Measurements from ENCODE around the gene SWAP70. TPM values are rescaled to one million over a fixed set of nuclear protein-coding genes. Genes with fewer than 3 reads are reported as not detected.

Gene SWAP70
- total and polyA plus RNA-seq, 2 experiments from 2014 or later, result 30.3 to 33.3 TPM

DNA sequence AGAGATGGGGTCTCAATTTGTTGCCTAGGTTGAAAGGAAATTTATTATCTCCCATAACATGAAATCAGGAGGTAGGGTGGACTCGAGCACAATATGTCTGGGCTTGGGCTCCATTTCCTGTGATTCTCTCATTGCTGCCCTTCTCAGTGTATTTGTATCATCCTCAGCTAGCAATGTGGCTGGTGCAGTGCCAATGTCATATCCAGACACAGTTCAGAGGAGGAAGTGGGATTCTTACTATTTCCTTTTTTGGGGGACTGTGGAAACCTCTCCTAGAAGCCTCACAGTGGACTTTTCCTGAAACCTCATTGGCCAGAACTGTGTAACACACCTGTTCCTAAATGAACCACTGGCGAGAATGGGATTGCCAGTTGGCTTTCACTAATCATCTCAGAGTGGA is 21.0 kb upstream of the SWAP70 start:
- Mint-ChIP-seq H3K9me3 (0 out of 3 replicates have a peak, but pooled peaks cover 4% of the 10 kb centered on the region), H3K4me1 (no peaks in the 10 kb centered on the region), H3K27ac (no peak overlapping the region), H3K27me3 (ENCODE audit: insufficient read depth, low read depth, poor library complexity) (no peaks in the 10 kb centered on the region), H3K4me3 (no peak overlapping the region), H3K36me3 (ENCODE audit: low read depth) (peaks cover 3% of the 10 kb centered on the region; the same call in 1 of the 3 replicates)
- ATAC-seq (no peak), DNase-seq (ENCODE audit: low spot score) (no peak)
- Histone ChIP-seq H3K4me1 (ENCODE audit: insufficient read depth) (no peaks in the 10 kb centered on the region), H3K36me3 (ENCODE audit: insufficient read depth) (no peaks in the 10 kb centered on the region), H3K4me2 (no peak overlapping the region), H3K27me3 (ENCODE audit: insufficient read depth) (no peaks in the 10 kb centered on the region), H3F3A (replicated peaks; ENCODE audit: low read depth) (no peaks in the 10 kb centered on the region), H3K4me3 (no peak overlapping the region), H2AFZ (no peak overlapping the region), H4K20me1 (replicated peaks; ENCODE audit: insufficient read depth) (no peaks in the 10 kb centered on the region), H3K27ac (ENCODE audit: low read depth) (no peak overlapping the region), H3K9me2 (ENCODE audit: insufficient read depth) (peaks cover 6% of the 10 kb centered on the region; the same call in 1 of the 2 replicates), H3K79me2 (replicated peaks; ENCODE audit: insufficient read depth) (no peaks in the 10 kb centered on the region)
- TF ChIP-seq CREB1 (CRISPR knock-in tag; IDR thresholded peaks at IDR 0.05; ENCODE audit: low read depth), result no peak
- TF ChIP-seq ZNF331 (CRISPR knock-in tag; IDR thresholded peaks at IDR 0.05; ENCODE audit: low read depth), result no peak
- no peak for TF ChIP-seq ZNF114 (CRISPR knock-in tag; IDR thresholded peaks at IDR 0.05)
- TF ChIP-seq, protein P1, sequence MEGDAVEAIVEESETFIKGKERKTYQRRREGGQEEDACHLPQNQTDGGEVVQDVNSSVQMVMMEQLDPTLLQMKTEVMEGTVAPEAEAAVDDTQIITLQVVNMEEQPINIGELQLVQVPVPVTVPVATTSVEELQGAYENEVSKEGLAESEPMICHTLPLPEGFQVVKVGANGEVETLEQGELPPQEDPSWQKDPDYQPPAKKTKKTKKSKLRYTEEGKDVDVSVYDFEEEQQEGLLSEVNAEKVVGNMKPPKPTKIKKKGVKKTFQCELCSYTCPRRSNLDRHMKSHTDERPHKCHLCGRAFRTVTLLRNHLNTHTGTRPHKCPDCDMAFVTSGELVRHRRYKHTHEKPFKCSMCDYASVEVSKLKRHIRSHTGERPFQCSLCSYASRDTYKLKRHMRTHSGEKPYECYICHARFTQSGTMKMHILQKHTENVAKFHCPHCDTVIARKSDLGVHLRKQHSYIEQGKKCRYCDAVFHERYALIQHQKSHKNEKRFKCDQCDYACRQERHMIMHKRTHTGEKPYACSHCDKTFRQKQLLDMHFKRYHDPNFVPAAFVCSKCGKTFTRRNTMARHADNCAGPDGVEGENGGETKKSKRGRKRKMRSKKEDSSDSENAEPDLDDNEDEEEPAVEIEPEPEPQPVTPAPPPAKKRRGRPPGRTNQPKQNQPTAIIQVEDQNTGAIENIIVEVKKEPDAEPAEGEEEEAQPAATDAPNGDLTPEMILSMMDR (conservative IDR thresholded peaks at IDR 0.05; ENCODE audit: low read depth in 2 of 2), result no peak
- TF ChIP-seq, protein P2, sequence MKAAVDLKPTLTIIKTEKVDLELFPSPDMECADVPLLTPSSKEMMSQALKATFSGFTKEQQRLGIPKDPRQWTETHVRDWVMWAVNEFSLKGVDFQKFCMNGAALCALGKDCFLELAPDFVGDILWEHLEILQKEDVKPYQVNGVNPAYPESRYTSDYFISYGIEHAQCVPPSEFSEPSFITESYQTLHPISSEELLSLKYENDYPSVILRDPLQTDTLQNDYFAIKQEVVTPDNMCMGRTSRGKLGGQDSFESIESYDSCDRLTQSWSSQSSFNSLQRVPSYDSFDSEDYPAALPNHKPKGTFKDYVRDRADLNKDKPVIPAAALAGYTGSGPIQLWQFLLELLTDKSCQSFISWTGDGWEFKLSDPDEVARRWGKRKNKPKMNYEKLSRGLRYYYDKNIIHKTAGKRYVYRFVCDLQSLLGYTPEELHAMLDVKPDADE (IDR thresholded peaks at IDR 0.05), result no peak
- no peak for TF ChIP-seq NANOG (IDR thresholded peaks at IDR 0.05; ENCODE audit: borderline replicate concordance)
- no peak for TF ChIP-seq JUNB (IDR thresholded peaks at IDR 0.05; ENCODE audit: unreplicated experiment)
- no peak for TF ChIP-seq POLR2AphosphoS5 (IDR thresholded peaks at IDR 0.05; ENCODE audit: low read depth)
- TF ChIP-seq EZH2phosphoT487 (IDR thresholded peaks at IDR 0.05; ENCODE audit: unreplicated experiment), result no peak
- TF ChIP-seq, protein P3, sequence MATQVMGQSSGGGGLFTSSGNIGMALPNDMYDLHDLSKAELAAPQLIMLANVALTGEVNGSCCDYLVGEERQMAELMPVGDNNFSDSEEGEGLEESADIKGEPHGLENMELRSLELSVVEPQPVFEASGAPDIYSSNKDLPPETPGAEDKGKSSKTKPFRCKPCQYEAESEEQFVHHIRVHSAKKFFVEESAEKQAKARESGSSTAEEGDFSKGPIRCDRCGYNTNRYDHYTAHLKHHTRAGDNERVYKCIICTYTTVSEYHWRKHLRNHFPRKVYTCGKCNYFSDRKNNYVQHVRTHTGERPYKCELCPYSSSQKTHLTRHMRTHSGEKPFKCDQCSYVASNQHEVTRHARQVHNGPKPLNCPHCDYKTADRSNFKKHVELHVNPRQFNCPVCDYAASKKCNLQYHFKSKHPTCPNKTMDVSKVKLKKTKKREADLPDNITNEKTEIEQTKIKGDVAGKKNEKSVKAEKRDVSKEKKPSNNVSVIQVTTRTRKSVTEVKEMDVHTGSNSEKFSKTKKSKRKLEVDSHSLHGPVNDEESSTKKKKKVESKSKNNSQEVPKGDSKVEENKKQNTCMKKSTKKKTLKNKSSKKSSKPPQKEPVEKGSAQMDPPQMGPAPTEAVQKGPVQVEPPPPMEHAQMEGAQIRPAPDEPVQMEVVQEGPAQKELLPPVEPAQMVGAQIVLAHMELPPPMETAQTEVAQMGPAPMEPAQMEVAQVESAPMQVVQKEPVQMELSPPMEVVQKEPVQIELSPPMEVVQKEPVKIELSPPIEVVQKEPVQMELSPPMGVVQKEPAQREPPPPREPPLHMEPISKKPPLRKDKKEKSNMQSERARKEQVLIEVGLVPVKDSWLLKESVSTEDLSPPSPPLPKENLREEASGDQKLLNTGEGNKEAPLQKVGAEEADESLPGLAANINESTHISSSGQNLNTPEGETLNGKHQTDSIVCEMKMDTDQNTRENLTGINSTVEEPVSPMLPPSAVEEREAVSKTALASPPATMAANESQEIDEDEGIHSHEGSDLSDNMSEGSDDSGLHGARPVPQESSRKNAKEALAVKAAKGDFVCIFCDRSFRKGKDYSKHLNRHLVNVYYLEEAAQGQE (IDR thresholded peaks at IDR 0.05; ENCODE audit: unreplicated experiment), result no peak
- TF ChIP-seq, protein P4, sequence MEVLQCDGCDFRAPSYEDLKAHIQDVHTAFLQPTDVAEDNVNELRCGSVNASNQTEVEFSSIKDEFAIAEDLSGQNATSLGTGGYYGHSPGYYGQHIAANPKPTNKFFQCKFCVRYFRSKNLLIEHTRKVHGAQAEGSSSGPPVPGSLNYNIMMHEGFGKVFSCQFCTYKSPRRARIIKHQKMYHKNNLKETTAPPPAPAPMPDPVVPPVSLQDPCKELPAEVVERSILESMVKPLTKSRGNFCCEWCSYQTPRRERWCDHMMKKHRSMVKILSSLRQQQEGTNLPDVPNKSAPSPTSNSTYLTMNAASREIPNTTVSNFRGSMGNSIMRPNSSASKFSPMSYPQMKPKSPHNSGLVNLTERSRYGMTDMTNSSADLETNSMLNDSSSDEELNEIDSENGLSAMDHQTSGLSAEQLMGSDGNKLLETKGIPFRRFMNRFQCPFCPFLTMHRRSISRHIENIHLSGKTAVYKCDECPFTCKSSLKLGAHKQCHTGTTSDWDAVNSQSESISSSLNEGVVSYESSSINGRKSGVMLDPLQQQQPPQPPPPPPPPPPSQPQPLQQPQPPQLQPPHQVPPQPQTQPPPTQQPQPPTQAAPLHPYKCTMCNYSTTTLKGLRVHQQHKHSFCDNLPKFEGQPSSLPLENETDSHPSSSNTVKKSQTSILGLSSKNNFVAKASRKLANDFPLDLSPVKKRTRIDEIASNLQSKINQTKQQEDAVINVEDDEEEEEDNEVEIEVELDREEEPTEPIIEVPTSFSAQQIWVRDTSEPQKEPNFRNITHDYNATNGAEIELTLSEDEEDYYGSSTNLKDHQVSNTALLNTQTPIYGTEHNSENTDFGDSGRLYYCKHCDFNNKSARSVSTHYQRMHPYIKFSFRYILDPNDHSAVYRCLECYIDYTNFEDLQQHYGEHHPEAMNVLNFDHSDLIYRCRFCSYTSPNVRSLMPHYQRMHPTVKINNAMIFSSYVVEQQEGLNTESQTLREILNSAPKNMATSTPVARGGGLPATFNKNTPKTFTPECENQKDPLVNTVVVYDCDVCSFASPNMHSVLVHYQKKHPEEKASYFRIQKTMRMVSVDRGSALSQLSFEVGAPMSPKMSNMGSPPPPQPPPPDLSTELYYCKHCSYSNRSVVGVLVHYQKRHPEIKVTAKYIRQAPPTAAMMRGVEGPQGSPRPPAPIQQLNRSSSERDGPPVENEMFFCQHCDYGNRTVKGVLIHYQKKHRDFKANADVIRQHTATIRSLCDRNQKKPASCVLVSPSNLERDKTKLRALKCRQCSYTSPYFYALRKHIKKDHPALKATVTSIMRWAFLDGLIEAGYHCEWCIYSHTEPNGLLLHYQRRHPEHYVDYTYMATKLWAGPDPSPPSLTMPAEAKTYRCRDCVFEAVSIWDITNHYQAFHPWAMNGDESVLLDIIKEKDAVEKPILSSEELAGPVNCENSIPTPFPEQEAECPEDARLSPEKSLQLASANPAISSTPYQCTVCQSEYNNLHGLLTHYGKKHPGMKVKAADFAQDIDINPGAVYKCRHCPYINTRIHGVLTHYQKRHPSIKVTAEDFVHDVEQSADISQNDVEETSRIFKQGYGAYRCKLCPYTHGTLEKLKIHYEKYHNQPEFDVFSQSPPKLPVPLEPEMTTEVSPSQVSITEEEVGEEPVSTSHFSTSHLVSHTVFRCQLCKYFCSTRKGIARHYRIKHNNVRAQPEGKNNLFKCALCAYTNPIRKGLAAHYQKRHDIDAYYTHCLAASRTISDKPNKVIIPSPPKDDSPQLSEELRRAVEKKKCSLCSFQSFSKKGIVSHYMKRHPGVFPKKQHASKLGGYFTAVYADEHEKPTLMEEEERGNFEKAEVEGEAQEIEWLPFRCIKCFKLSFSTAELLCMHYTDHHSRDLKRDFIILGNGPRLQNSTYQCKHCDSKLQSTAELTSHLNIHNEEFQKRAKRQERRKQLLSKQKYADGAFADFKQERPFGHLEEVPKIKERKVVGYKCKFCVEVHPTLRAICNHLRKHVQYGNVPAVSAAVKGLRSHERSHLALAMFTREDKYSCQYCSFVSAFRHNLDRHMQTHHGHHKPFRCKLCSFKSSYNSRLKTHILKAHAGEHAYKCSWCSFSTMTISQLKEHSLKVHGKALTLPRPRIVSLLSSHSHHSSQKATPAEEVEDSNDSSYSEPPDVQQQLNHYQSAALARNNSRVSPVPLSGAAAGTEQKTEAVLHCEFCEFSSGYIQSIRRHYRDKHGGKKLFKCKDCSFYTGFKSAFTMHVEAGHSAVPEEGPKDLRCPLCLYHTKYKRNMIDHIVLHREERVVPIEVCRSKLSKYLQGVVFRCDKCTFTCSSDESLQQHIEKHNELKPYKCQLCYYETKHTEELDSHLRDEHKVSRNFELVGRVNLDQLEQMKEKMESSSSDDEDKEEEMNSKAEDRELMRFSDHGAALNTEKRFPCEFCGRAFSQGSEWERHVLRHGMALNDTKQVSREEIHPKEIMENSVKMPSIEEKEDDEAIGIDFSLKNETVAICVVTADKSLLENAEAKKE (CRISPR knock-in tag; IDR thresholded peaks at IDR 0.05), result no peak
- TF ChIP-seq EZH2 (IDR thresholded peaks at IDR 0.05; ENCODE audit: low read depth, unreplicated experiment), result no peak
- TF ChIP-seq STAT1 (IDR thresholded peaks at IDR 0.05; ENCODE audit: unreplicated experiment), result no peak
